Activated T-helper 1 cell treated with Interleukin-2 at 50 U/mL for 16 hours (primary cell): ENCODE results near the gene TLX1.
A peak's percentile ranks its signal among the peaks of the same experiment; 100 is the strongest.
"Not testable (repeated sequence)": the region's sequence is repeated elsewhere in the genome, so short reads cannot be mapped to it uniquely, and the experiment has no call there.

Experiments
- DNase-seq: peaks from one replicate; pipeline ENCODE4 v3.0.0-alpha.2; 2020; ENCODE audit warnings: low read depth

TLX1 gene

DNA sequence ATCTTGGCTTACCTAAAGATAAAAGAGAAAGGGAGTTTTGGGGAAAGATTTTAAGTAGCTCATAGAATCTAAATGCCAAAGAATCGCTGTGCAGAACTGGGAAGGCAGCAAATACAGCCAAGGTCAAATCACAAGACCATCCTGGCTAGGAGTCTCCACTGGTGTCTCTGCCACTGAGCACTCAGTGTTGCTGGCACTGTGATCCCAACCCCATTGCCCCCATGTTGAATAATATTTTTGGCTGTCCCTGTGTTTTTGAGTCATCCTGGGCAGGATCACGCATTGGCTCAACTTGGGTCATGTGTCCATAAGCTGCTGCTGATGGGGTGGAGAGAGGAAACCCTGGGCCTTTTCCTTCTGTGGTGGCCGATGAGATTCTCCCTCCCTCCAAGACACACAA is 21.2 kb downstream of the TLX1 start:
- no peak for DNase-seq

DNA sequence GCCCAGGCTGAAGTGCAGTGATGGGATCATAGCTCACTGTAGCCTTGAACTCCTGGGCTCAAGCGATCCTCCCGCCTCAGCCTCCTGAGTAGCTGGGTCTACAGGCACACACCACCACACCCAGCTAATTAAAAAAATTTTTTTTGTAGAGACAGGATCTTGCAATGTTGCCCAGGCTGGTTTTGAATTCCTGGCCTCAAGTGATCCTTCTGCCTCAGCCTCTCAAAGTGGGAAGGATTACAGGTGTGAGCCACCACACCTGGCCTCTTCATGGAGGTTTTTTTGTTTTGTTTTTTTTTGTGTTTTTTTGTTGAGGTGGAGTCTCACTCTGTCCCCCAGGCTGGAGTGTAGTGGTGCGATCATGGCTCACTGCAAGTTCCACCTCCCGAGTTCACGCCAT is 23.4 kb downstream of the TLX1 start:
- not testable (repeated sequence) for DNase-seq

DNA sequence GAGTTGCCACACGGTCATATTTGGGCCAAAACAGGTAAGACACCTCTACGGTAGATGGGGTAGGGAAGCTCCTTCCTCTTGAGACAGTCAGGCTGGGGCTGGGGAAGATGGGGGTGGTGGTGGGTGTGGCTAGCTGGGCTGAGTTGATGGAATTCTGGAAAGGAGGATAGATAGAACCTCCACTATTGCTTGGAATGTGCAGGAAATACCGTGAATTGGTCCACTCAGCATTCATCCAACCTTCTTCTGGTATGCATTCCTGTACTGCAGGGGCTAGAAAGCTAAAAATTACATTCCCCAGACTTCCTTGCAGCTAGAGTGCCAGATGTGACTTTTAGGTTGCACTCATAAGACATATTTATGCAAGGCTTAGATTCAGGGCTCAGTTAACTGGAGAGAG is 24.8 kb downstream of the TLX1 start:
- no peak for DNase-seq

DNA sequence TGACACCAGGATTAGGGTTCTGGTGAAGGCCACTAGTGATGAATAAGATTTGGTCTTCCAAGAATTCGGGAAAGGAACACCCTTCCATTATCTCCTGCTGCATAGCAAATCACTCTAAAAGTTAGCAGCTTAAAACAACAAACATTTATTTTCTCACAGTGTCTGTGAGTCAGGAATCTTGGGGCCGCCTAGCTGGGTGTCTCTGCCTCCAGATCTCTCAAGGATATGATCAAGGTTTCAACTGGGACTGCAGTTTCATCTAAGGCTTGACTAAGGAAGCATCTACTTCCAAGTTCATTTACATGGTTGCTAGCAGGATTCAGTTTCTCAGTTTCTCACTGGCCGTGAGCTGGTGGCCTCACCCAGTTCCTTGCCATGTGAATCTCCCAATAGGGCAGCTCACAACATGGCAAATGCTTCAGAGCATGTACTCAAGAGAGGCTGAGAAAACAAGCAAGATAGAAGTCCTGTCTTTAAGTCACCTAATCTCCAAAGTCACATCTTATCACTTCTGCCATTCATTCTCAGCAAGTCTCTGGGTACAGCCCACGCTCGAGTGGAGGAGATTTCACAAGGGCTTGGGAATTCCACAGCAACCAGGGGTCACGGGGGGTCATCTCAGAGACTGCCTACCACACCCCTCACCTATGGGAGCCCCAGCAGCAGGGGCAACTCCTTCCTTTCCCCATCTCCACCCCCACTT is 26.8 kb downstream of the TLX1 start:
- DNase-seq: no peak

DNA sequence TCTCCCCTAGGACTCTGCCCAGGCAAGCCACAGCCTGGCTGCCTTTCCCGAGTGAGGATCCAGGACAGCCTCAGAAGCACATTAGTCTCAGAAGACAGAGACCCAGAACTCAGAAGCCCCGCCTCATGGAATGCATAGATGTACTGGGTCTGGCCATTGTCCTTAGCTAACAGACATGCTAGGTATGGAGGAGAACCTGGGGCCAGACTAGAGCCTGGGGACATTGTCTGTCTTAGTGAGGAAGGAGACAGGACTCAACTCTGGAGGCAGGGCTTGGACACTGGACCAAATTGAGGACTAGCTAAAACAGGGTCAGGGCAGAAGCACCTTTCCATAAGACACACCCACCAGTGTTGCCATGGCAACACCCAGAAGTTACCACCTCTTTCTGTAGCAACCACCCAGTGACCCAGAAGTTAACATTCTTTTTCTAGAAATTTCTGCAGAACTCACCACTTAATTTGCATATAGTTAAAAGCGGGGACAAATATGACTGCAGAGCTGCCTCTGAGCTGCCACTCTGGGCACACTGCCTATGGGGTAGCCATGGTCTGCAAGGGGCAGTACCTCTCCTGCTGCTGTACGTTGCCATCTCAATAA is 27.5 kb downstream of the TLX1 start:
- no peak for DNase-seq

DNA sequence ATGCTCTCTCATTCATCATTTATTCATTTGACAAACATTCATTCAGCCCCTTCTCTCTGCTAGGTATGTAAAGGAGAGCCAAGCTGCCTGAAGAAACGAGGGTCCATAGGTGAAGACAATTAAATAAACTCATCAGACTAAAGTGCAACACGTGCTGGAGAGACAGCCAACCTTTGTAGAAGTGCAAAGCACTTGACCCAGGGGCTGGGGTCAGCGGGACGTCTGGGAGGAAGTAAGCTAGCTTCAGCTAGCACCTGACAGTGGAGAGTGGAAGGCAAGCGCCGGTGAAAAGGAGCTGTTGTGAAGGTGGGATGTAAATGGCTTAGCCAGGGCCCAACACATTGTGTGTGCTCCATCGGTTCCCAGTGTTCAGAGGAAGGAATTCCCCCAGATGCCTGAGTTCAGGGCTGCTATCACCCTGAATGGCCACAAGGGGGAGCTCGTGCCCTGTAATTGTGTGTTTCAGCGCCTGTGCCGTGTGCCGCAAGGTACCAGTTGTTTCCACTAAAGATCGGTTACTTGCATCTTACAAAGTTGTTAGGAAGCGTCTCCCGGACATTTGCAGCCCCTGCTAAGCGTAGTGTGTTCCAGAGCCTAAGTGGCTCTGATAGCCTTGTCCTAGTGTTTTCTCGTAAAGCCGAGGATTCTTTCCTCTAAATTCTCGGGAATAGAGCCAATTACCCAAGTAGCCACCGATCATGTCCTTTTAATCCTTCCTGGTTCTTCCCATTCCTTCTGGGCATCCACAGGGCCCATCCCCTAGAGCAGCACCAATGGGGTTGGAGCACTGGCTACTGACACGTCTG is 30.6 kb downstream of the TLX1 start:
- peak; percentile 42 for DNase-seq

DNA sequence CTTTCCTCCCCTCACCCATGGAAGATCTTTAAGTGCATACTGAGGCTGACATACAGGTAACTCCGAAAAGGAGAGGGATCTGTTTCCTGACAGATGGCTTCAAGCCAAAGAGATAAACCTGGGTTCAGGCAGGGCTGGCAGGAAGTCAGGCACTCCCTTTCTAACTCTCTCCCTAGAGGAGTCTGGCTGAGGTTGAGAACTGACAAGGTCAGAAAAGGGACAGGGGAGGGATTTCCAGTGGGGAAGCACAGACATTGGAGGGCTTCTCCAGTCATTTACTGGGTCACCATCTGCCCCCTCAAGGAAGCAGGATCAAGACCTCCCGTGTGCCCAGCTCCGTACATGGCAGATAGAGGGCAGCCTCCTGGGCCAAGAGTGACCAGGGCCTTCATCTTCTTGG is 31.6 kb downstream of the TLX1 start:
- no peak for DNase-seq

DNA sequence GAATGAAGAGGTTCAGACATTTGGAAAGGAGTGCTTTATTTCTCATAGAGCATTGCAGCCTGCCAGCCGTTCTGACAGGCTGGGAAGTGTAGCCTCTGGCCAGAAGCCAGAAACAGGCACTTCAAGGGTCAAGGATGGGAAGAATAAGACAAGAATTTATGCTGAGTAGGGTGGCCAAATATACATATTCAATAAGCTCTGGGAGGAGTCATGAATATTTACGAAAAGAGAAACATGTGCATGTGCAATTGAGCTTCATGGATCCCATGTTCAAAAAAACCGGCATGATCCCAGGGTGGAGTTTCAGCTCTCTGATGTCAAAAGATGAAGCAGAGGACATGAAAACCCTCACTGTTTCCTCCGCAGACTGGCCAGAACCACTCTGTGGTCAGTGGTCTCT is 32.9 kb downstream of the TLX1 start:
- no peak for DNase-seq

DNA sequence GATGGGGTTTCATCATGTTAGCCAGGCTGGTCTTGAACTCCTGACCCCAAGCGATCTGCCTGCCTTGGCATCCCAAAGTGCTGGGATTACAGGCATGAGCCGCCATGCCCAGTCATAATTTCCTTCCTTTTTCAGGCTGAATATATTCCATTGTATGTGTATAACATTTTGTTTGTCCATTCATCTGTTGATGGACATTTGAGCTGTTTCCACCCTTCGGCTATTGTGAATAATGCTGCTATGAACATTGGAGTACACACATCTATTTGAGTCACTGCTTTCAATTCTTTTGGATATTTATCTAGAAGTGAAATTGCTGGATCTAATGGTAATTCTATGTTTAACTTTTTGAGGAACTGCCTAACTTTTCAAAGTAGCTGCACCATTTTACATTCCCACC is 34.6 kb downstream of the TLX1 start:
- no peak for DNase-seq

DNA sequence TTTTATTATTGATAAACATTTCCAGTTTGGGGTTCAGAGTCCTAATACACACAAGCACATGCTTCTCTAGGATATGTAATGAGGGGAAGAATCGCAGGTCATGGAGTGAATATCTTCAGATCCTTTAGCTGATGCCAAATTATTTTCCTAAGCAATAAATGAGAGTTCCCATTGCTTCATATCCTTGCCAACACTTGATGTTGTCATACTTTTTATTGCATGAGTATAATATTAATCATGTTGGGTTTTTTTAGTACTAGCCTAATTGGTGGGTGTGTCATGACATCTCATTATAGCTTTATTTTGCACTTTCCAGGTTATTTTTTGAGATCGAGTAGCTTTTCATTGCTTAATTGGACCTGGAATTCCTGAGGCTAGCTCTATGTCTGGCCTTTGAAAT is 35.3 kb downstream of the TLX1 start:
- no peak for DNase-seq

DNA sequence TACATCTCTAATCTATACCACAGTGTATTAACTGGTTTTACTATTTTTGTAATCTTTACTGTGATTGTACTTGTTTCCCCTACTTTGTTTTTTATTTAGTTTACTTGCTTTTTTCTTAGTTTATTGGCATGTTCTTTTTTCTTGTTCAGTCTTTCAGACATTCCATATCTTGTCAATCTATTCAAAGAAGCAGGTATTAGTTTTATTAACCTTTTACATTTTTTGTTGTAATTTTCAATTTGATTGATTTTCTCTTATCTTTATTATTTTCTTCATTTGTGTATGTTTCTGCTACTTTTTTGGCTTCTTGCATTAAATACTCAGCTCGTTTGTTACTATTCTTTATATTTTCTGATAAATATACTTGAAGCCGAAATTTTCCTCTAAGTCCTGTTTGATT is 41.6 kb downstream of the TLX1 start:
- DNase-seq: no peak

DNA sequence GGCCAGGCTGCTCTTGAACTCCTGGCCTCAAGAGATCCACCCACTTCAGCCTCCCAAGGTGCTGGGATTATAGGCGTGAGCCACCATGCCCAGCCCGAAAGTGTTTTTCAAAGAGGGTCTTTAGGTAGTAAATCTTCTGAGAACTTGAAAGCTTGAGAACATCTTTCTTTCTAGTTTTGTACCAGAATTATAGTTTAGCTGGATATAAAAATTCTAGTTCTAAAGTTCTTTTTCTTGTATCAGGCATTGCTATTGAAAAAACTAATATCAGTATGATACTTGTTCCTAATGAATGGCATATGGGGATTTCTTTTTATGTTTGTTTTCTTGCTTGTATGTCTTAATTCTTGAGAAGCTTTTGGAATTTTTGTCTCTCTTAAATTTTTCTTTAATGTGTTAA is 43.2 kb downstream of the TLX1 start:
- DNase-seq: no peak

DNA sequence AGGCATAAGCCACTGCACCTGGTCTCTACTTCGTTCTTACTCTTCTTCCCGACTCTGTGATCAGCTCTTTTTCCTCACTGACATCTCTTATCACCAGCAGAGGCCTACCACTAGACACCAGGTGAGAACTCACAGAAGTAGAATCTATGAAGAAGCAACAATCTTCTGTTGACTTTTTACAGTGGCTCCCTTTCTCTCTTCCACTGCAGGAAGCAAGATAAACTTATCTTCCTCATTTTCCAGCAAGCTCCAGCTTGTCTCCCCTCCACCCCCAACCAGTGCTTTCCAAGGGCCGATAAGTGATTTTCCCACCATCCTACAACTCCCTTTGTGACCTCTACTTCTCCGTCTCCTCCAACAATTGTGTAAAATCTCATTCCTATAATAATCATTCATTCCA is 45.5 kb downstream of the TLX1 start:
- DNase-seq: no peak

DNA sequence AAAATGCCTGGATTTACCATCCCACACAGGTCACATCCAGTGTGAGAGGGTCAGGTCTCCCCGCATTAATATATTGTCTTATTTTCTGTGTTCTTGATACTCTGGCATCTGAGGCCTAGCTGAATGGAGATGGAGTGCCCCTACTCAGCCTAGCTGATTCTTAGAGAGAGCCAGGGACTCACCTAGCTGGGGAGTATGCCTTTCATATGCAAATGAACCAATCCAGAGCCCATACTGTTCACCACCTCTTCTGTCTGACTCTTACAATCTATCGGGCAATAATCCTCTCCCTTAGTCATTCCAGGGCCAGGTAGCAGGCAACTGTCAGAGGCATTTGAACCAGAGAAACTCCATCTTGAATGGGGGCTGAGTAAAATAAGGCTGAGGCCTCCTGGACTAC is 51.8 kb downstream of the TLX1 start:
- no peak for DNase-seq

DNA sequence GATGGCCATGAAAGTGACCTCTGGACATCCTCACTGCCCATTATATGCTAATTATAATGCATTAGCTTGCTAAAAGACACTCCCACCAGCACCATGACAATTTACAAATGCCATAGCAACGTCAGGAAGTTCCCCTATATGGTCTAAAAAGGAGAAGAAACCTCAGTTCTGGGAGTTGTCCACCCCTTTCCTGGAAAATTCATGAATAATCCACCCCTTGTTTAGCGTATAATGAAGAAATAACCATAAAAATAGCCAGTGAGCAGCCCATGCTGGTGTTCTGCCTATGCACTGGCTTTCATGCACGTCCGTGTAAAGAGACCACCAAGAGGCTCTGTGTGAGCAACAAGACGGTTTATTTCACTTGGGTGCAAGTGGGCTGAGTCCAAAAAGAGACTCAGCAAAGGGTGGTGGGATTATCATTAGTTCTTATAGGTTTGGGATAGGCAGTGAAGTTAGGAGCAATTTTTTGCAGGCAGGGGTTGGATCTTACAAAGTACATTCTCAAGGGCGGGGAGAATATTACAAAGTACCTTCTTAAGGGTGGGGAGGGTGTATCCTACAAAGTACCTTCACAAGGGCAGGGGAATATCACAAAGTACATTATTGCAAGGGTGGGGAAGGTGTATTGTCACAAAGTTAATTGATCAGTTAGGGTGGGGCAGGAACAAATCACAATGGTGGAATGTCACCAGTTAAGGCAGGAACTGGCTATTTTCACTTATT is 52.5 kb downstream of the TLX1 start:
- no peak for DNase-seq
